SK-N-MC (cell line): ENCODE measurements around the gene PMEL.

ENCODE experiments used
- DNase-seq: peaks from one replicate; pipeline ENCODE4 v3.0.0-alpha.2; 2011; ENCODE audit warnings: low read depth, low spot score
- H3K27ac ChIP-seq: fragments of 200-600 bp; sonication (generic); 2 replicates; pipeline ENCODE4 v1.5.1; 2016; ENCODE audit warnings: mixed run types
- H3K36me3 ChIP-seq: fragments of 200-600 bp; sonication (generic); 2 replicates; pipeline ENCODE4 v1.6.1; 2017; ENCODE audit warnings: antibody characterized with exemption, low read length, mixed read lengths; ENCODE audit not compliant: insufficient read depth
- H3K4me3 ChIP-seq: fragments of 200-600 bp; sonication (generic); 2 replicates; pipeline ENCODE4 v1.5.1; 2016
- H3K9ac ChIP-seq: fragments of 200-600 bp; sonication (generic); 2 replicates; pipeline ENCODE4 v1.8.0; 2017; ENCODE audit warnings: mixed run types, mixed read lengths; ENCODE audit not compliant: insufficient read length
- H3K9me3 ChIP-seq: fragments of 200-600 bp; sonication (generic); 2 replicates; pipeline ENCODE4 v1.6.1; 2017; ENCODE audit warnings: low read depth, mild to moderate bottlenecking, antibody characterized with exemption, low read length, moderate library complexity, mixed read lengths
- EZH2 ChIP-seq: fragments of 200-600 bp; sonication (generic); IDR thresholded peaks from one replicate; pipeline ENCODE4 v1.6.1; 2017; ENCODE audit warnings: antibody characterized with exemption
- FOXP2 ChIP-seq: optimal IDR thresholded peaks from 2 replicates; pipeline ENCODE3; 2011; ENCODE audit warnings: mild to moderate bottlenecking, moderate library complexity; ENCODE audit not compliant: insufficient read depth; ENCODE audit errors: extremely low read length, control extremely low read depth
- POLR2AphosphoS5 ChIP-seq: IDR thresholded peaks from 2 replicates; pipeline ENCODE4 v1.6.1; 2012; ENCODE audit warnings: mild to moderate bottlenecking, low read depth, low read length, borderline replicate concordance

The PMEL gene

GRCh38 chr12:55931780-55932550, 33.9 kb downstream of the PMEL start:
- Histone ChIP-seq H3K4me3 (peak overlapping the region; percentile 57), H3K9me3 (no peaks in the 10 kb centered on the region), H3K9ac (peak overlapping the region; percentile 47), H3K36me3 (no peaks in the 10 kb centered on the region), H3K27ac (no peak overlapping the region)
- TF ChIP-seq EZH2 (no peak), POLR2AphosphoS5 (0 out of 2 replicates have a peak, but pooled peaks have one; percentile 43)
- DNase-seq: no peak

- Histone ChIP-seq H3K9ac (peak overlapping the region; percentile 47), H3K27ac (peak overlapping the region; percentile 22; the same call in 1 of the 2 replicates), H3K36me3 (no peaks in the 10 kb centered on the region), H3K4me3 (peak overlapping the region; percentile 57), H3K9me3 (no peaks in the 10 kb centered on the region)
- DNase-seq: no peak
- no peak for TF ChIP-seq POLR2AphosphoS5
- no peak for TF ChIP-seq EZH2
- TF ChIP-seq FOXP2: no peak
Observed at GRCh38 chr12:55931317-55931779, 34.5 kb downstream of the PMEL start.

- TF ChIP-seq FOXP2 (no peak), EZH2 (no peak), POLR2AphosphoS5 (no peak)
- Histone ChIP-seq H3K27ac (peak within 1 kb of the TSS; percentile 79), H3K36me3 (no peaks in the 10 kb centered on the region), H3K9me3 (no peaks in the 10 kb centered on the region), H3K9ac (peak within 1 kb of the TSS; percentile 47), H3K4me3 (peak within 1 kb of the TSS; percentile 57)
- peak; percentile 72 for DNase-seq
Observed at GRCh38 chr12:55930771-55931316, 35.0 kb downstream of the PMEL start, which contains the start of gene DGKA. DGKA (plus strand) TSS chr12:55931162; CDS start chr12:55936504, 5,342 bp downstream.

- H3K36me3 ChIP-seq: no peaks in the 10 kb centered on the region
- no peak overlapping the region for H3K9ac ChIP-seq
Observed at GRCh38 chr12:55929306-55929791, 36.5 kb downstream of the PMEL start.

GRCh38 chr12:55927588-55928502, 38.0 kb downstream of the PMEL start, which contains the start of gene PYM1:
PYM1 (minus strand) TSS chr12:55927894; CDS start chr12:55927761, 133 bp downstream.
- H3K4me3 ChIP-seq: peak within 1 kb of the TSS; percentile 99
- H3K9ac ChIP-seq: peak within 1 kb of the TSS; percentile 97
- peak within 1 kb of the TSS; percentile 93 for H3K27ac ChIP-seq
- TF ChIP-seq FOXP2 (no peak), EZH2 (no peak), POLR2AphosphoS5 (no peak; the same call in 1 of the 2 replicates)
- no peaks in the 10 kb centered on the region for H3K36me3 ChIP-seq
- H3K9me3 ChIP-seq: no peaks in the 10 kb centered on the region
- no peak for DNase-seq

More at GRCh38 chr12:55929306-55929791, 36.5 kb downstream of the PMEL start:
- Histone ChIP-seq H3K27ac (peak overlapping the region; percentile 79), H3K9me3 (no peaks in the 10 kb centered on the region), H3K4me3 (no peak overlapping the region)
- no peak for DNase-seq
- no peak; the same call in 1 of the 2 replicates for TF ChIP-seq POLR2AphosphoS5
- no peak for TF ChIP-seq EZH2
- no peak for TF ChIP-seq FOXP2

GRCh38 chr12:55926738-55927587, 38.9 kb downstream of the PMEL start:
- H3K9ac ChIP-seq: peak overlapping the region; percentile 97
- DNase-seq: peak; percentile 58
- H3K36me3 ChIP-seq: peaks cover 7% of the 10 kb centered on the region; the same call in 1 of the 2 replicates
- peak overlapping the region; percentile 99 for H3K4me3 ChIP-seq
- H3K27ac ChIP-seq: peak overlapping the region; percentile 93
- TF ChIP-seq FOXP2: no peak
- TF ChIP-seq EZH2: no peak
- TF ChIP-seq POLR2AphosphoS5: peak; percentile 73
- no peaks in the 10 kb centered on the region for H3K9me3 ChIP-seq

GRCh38 chr12:55925870-55926737, 39.7 kb downstream of the PMEL start:
- TF ChIP-seq EZH2 (no peak), FOXP2 (no peak), POLR2AphosphoS5 (no peak)

More at GRCh38 chr12:55925870-55926737, 39.7 kb downstream of the PMEL start:
- Histone ChIP-seq H3K27ac (peak overlapping the region; percentile 93), H3K9ac (peak overlapping the region; percentile 97), H3K9me3 (no peaks in the 10 kb centered on the region), H3K36me3 (peaks cover 9% of the 10 kb centered on the region; the same call in 1 of the 2 replicates), H3K4me3 (peak overlapping the region; percentile 99)
- no peak for DNase-seq
